Measurements from ENCODE around the gene GRIK4. TPM values are rescaled to one million over a fixed set of nuclear protein-coding genes. Genes with fewer than 3 reads are reported as not detected.

GRIK4 gene
- total RNA-seq, 3 donors from 2014 or later, result 0.36 to 0.51 TPM; not detected in 1

- DNase-seq (no peak), ATAC-seq (no peak)
- intact Hi-C loops (cut with DNase I, micrococcal nuclease), result no loop called here
- Histone ChIP-seq H3K9me3 (no peaks in the 10 kb centered on the region), H3K4me1 (ENCODE audit: low read depth) (no peaks in the 10 kb centered on the region), H3K36me3 (ENCODE audit: low read depth) (no peaks in the 10 kb centered on the region), H3K4me3 (no peak overlapping the region)
- TF ChIP-seq CTCF (IDR thresholded peaks at IDR 0.05), result no peak
These were observed 359.6 kb downstream of the GRIK4 start for GRCh38 chr11:120871194-120871593.

GRCh38 chr11:120871924-120872323 lies 360.4 kb downstream of the GRIK4 start:
- Histone ChIP-seq H3K4me3 (no peak overlapping the region), H3K4me1 (ENCODE audit: low read depth) (no peaks in the 10 kb centered on the region), H3K36me3 (ENCODE audit: low read depth) (no peaks in the 10 kb centered on the region), H3K9me3 (no peaks in the 10 kb centered on the region)
- TF ChIP-seq CTCF (IDR thresholded peaks at IDR 0.05), result no peak
- no peak for ATAC-seq
- intact Hi-C loops (cut with DNase I, micrococcal nuclease), result no loop called here
- DNase-seq, result no peak

- H3K9me3 ChIP-seq, result no peaks in the 10 kb centered on the region
- H3K4me3 ChIP-seq, result no peak overlapping the region
- intact Hi-C loops (cut with DNase I, micrococcal nuclease), result no loop called here
- no peaks in the 10 kb centered on the region for H3K36me3 ChIP-seq (ENCODE audit: low read depth)
- no peaks in the 10 kb centered on the region for H3K4me1 ChIP-seq (ENCODE audit: low read depth)
- no peak for TF ChIP-seq CTCF (IDR thresholded peaks at IDR 0.05)
- ATAC-seq (no peak), DNase-seq (no peak)
These were observed 362.6 kb downstream of the GRIK4 start for GRCh38 chr11:120873966-120874735.

GRCh38 chr11:120875986-120876385 lies 364.4 kb downstream of the GRIK4 start:
- H3K4me3 ChIP-seq, result no peak overlapping the region
- DNase-seq (no peak), ATAC-seq (no peak)
- H3K4me1 ChIP-seq (ENCODE audit: low read depth), result no peaks in the 10 kb centered on the region
- intact Hi-C loops (cut with DNase I, micrococcal nuclease), result no loop called here
- H3K36me3 ChIP-seq (ENCODE audit: low read depth), result no peaks in the 10 kb centered on the region
- no peaks in the 10 kb centered on the region for H3K9me3 ChIP-seq
- TF ChIP-seq CTCF (IDR thresholded peaks at IDR 0.05), result no peak

GRCh38 chr11:120877746-120878365 lies 366.3 kb downstream of the GRIK4 start:
- no peaks in the 10 kb centered on the region for H3K4me1 ChIP-seq (ENCODE audit: low read depth)
- intact Hi-C loops (cut with DNase I, micrococcal nuclease), result no loop called here
- no peaks in the 10 kb centered on the region for H3K36me3 ChIP-seq (ENCODE audit: low read depth)
- ATAC-seq, result no peak
- no peak for DNase-seq
- H3K4me3 ChIP-seq, result no peak overlapping the region
- no peaks in the 10 kb centered on the region for H3K9me3 ChIP-seq
- TF ChIP-seq CTCF (IDR thresholded peaks at IDR 0.05), result no peak

All from mucosa of descending colon (tissue), 3 donors.